GM12864 (cell line): ENCODE data around the gene CTLA4.

Experiments
- DNase-seq: peaks from one replicate; pipeline ENCODE4 v3.0.0-alpha.2; 2011; ENCODE audit warnings: low read depth
- H3K4me3 ChIP-seq: 2 replicates; pipeline ENCODE4 v1.5.1; 2011; ENCODE audit warnings: mild to moderate bottlenecking, low read depth, low read length, control low read depth
- TF ChIP-seq, protein P1 (sequence below): IDR thresholded peaks from 2 replicates; pipeline ENCODE4 v1.5.1; 2011; ENCODE audit warnings: low read depth, mild to moderate bottlenecking, moderate library complexity, low read length, control low read depth, inconsistent platforms; ENCODE audit errors: missing control alignments

Gene CTLA4

DNA sequence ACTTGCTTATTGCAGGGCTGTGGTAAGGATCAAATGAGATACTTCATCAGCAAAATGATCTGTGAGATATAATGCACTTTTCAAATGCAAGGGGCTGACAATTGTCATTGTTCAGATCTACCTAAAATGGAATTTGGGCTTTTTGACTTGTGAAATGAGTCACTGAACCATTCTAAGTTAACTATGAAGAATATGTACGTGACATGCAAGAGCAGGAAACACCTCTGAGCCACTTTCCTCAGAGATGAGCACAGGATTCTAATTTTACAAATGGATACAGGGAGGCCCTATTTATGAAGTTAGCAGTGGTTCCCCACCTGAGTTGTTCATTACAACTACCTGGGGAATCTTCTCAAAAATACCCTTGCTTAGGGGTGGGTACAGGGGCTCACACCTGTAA lies 26.7 kb downstream of the CTLA4 start:
- no peak overlapping the region for H3K4me3 ChIP-seq
- DNase-seq = no peak
- TF ChIP-seq, protein P1, sequence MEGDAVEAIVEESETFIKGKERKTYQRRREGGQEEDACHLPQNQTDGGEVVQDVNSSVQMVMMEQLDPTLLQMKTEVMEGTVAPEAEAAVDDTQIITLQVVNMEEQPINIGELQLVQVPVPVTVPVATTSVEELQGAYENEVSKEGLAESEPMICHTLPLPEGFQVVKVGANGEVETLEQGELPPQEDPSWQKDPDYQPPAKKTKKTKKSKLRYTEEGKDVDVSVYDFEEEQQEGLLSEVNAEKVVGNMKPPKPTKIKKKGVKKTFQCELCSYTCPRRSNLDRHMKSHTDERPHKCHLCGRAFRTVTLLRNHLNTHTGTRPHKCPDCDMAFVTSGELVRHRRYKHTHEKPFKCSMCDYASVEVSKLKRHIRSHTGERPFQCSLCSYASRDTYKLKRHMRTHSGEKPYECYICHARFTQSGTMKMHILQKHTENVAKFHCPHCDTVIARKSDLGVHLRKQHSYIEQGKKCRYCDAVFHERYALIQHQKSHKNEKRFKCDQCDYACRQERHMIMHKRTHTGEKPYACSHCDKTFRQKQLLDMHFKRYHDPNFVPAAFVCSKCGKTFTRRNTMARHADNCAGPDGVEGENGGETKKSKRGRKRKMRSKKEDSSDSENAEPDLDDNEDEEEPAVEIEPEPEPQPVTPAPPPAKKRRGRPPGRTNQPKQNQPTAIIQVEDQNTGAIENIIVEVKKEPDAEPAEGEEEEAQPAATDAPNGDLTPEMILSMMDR = no peak

DNA sequence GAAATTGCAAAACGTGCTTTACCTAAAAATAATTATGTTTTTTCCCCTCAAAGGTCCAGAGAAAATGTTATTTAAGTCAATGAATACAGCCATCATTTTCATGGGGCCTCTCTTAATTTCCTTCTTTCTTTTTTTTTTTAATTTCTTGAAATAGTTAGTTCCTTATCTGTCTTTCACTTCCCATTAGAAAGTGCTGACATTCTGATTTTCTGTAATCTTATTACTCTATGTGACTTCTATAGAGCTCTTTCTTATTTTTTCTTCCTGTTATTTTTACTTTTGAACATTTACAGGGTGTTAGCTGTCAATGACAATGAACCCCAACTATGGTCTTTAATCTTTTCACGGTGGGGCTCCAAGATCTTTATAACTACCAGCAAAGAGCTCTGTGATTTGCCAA lies 30.0 kb downstream of the CTLA4 start:
- TF ChIP-seq, protein P1 = no peak
- no peak for DNase-seq
- no peak overlapping the region for H3K4me3 ChIP-seq

- TF ChIP-seq, protein P1 = no peak
- no peak overlapping the region for H3K4me3 ChIP-seq
- no peak for DNase-seq
Measured at GRCh38 chr2:203898657-203899056, 31.1 kb downstream of the CTLA4 start.

DNA sequence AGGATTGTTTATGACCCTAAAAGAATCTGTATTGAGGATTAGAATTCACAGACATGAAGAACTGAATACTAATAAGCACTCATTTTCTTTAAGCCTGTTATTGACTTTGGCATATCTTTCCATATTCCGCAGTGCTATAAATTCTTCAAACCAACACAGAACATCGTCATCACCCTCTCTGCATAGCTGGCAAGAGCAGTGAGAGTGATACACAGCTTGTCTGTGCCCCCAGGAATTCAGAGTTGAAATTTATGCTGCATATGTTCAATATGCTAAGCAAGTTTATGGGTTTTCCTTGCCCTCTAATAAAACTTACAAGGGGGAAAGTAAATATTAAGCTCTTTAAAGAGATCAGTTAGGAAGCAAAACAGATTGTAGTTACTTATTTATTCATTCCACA lies 32.7 kb downstream of the CTLA4 start:
- H3K4me3 ChIP-seq = no peak overlapping the region
- TF ChIP-seq, protein P1 = no peak
- no peak for DNase-seq

GRCh38 chr2:203904022-203904421 lies 36.5 kb downstream of the CTLA4 start:
- DNase-seq = no peak
- TF ChIP-seq, protein P1 = no peak
- no peak overlapping the region for H3K4me3 ChIP-seq

DNA sequence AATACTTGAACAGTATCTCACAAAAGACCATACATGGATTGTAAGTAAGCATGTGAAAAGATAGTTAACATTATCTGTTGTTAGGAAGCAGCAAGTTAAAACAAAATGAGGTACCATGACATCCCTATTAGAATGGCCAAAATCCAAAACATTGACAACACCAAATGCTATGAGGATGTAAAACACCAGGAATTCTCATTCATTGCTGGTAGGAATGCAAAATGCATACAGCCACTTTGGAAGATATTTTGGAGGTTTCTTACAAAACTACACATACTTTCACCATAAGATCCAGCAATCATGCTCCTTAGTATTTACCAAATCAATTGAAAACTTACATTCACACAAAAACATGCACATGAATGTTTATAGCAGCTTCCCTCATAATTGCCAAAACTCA lies 38.1 kb downstream of the CTLA4 start:
- DNase-seq = no peak
- TF ChIP-seq, protein P1 = no peak
- no peak overlapping the region for H3K4me3 ChIP-seq

DNA sequence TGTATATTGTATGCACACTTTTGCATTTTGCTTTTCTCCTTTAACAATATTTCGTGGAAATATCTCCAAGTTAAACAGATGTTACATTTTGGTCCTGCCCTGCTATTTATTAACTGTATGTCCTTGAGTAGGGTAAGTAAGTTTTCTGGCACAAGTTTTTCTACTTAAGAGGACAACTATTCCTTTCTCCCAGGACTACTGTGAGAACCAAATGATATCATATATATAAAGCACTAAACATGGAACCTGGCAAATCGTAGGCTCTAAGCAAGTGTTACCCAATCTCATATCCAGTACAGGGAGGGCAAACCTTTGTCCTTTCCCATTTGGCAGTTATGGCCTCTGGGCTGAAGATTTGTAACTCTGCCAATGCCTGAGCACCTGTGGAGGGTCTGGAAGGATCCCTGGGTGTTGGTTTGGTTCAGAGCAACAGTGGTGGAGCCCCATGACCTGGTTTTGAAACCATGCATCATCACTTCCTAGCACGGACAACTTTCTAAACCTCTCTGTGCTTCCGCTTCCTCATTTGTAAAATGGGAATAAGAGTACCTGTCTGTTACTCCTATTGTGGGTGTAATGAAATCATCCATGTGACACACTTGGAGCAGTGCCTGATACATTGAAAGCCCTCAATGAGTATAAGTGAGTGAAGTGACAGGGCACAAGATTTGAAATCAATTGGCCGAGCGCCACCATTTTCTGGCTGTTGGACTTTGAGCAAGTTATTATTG lies 40.7 kb downstream of the CTLA4 start:
- TF ChIP-seq, protein P1 = no peak
- DNase-seq = no peak
- H3K4me3 ChIP-seq = no peak overlapping the region
